ENCODE results near the gene SBK1.
A peak's percentile ranks its signal among the peaks of the same experiment; 100 is the strongest.
"Not testable (repeated sequence)": the region's sequence is repeated elsewhere in the genome, so short reads cannot be mapped to it uniquely, and the experiment has no call there.

SBK1 gene

GRCh38 chr16:28326881-28327610 is 34.7 kb downstream of the SBK1 start:
- DNase-seq (ENCODE audit: low read depth): peak; percentile 54
- TF ChIP-seq, protein P1, sequence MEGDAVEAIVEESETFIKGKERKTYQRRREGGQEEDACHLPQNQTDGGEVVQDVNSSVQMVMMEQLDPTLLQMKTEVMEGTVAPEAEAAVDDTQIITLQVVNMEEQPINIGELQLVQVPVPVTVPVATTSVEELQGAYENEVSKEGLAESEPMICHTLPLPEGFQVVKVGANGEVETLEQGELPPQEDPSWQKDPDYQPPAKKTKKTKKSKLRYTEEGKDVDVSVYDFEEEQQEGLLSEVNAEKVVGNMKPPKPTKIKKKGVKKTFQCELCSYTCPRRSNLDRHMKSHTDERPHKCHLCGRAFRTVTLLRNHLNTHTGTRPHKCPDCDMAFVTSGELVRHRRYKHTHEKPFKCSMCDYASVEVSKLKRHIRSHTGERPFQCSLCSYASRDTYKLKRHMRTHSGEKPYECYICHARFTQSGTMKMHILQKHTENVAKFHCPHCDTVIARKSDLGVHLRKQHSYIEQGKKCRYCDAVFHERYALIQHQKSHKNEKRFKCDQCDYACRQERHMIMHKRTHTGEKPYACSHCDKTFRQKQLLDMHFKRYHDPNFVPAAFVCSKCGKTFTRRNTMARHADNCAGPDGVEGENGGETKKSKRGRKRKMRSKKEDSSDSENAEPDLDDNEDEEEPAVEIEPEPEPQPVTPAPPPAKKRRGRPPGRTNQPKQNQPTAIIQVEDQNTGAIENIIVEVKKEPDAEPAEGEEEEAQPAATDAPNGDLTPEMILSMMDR (IDR thresholded peaks at IDR 0.05; ENCODE audit: low read length, missing control alignments): peak; percentile 89

GRCh38 chr16:28330232-28330631 is 37.9 kb downstream of the SBK1 start:
- DNase-seq (ENCODE audit: low read depth); H3K4me3 ChIP-seq (replicated peaks; ENCODE audit: low read depth, low read length): not testable (repeated sequence)

More at GRCh38 chr16:28326881-28327610, 34.7 kb downstream of the SBK1 start:
- H3K4me3 ChIP-seq (replicated peaks; ENCODE audit: low read depth, low read length): no peak overlapping the region

DNA sequence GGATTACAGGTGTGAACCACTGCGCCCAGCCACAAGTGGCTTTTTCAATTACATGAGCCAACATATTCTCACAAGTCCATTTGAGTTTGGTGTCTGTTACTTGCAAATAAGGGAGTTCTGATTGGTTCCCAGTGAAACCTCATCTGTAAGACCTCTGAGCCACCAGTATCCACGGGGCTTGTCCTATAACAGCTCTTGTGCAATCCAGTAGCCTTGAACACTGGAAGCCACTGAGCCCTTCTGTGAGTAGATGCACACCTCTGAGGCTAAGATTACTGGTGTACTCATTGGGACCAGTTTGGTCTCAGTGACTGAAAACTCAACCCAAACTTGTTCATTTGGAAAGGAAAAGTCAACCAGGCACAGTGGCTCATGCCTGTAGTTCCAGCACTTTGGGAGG is 38.7 kb downstream of the SBK1 start:
- not testable (repeated sequence) for H3K4me3 ChIP-seq (replicated peaks; ENCODE audit: low read depth, low read length); DNase-seq (ENCODE audit: low read depth)

DNA sequence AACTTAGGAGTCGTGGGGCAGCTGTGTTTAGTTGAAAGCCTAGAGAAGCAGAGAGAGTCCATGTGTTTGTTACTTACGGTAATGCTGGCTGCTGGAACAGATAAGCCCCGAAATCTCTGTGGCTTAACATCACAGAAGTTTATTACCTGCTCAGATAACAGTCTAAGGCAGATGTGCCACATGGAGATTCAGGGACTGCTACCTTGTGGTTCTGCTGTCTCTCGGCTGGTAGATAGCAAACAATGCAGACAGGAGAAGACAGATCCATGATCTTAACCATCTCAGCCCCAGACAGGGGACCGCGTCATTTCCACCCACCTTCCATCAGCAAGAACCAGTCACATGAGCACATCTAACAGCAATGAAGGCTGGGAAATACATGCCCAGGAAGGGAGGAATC is 40.3 kb downstream of the SBK1 start:
- DNase-seq (ENCODE audit: low read depth); H3K4me3 ChIP-seq (replicated peaks; ENCODE audit: low read depth, low read length): not testable (repeated sequence)

- H3K4me3 ChIP-seq (replicated peaks; ENCODE audit: low read depth, low read length); DNase-seq (ENCODE audit: low read depth): not testable (repeated sequence)
Measured at GRCh38 chr16:28335678-28336077, 43.4 kb downstream of the SBK1 start.

- DNase-seq (ENCODE audit: low read depth); H3K4me3 ChIP-seq (replicated peaks; ENCODE audit: low read depth, low read length): not testable (repeated sequence)
Measured at GRCh38 chr16:28336940-28337710, 44.8 kb downstream of the SBK1 start.

DNA sequence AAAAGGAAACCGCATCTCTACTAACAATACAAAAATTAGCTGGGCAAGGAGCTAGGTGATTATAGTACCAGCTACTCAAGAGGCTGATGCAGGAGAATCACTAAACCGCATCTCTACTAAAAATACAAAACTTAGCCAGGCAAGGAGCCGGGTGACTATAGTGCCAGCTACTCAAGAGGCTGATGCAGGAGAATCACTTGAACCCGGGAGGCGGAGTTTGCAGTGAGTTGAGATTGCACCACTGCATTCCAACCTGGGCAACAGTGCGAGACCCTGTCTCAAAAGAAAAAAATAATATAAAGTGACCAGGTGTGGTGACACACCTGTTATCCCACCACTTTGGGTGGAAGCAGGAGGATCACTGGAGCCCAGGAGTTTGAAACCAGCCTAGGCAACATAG is 45.9 kb downstream of the SBK1 start:
- H3K4me3 ChIP-seq (replicated peaks; ENCODE audit: low read depth, low read length); DNase-seq (ENCODE audit: low read depth): not testable (repeated sequence)

DNA sequence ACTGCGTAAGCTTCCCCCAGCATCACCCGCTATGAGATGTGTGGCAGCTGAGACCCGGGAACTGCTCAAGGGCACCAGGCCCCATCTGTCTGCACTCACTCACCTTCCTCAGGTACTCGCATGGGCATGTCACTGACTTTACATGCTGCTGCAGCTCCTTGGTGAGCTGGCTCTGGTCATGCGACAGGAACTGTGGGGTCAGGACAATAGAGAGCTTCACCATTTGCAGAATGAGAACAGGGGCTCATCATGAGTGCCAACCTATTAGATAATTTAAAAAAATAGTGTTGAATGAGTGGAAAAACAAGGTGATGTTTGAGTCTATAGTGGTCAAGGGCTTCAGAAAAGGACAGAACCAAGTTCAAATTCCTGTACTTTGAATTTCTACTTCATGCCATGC is 70.3 kb downstream of the SBK1 start:
- not testable (repeated sequence) for DNase-seq (ENCODE audit: low read depth); H3K4me3 ChIP-seq (replicated peaks; ENCODE audit: low read depth, low read length)

GRCh38 chr16:28363408-28363807 is 71.1 kb downstream of the SBK1 start, which contains the start of gene NPIPB6:
Gene NPIPB6, minus strand, starts transcription at chr16:28363508. Its CDS starts 686 bp downstream, at chr16:28362822.
- not testable (repeated sequence) for H3K4me3 ChIP-seq (replicated peaks; ENCODE audit: low read depth, low read length); DNase-seq (ENCODE audit: low read depth)

GRCh38 chr16:28364268-28365173 is 72.2 kb downstream of the SBK1 start:
- H3K4me3 ChIP-seq (replicated peaks; ENCODE audit: low read depth, low read length); DNase-seq (ENCODE audit: low read depth): not testable (repeated sequence)

GRCh38 chr16:28367926-28368325 is 75.6 kb downstream of the SBK1 start:
- not testable (repeated sequence) for H3K4me3 ChIP-seq (replicated peaks; ENCODE audit: low read depth, low read length); DNase-seq (ENCODE audit: low read depth)
